NCI-H2081 (cell line): ENCODE data around the gene P2RY8.
"Not testable (repeated sequence)": the region's sequence is repeated elsewhere in the genome, so short reads cannot be mapped to it uniquely, and the experiment has no call there.

Source experiments
- DNase-seq, 2 experiments: peaks; one replicate each; lab custom pipeline; 2025; lab: John Stamatoyannopoulos, UW

P2RY8 gene

DNA sequence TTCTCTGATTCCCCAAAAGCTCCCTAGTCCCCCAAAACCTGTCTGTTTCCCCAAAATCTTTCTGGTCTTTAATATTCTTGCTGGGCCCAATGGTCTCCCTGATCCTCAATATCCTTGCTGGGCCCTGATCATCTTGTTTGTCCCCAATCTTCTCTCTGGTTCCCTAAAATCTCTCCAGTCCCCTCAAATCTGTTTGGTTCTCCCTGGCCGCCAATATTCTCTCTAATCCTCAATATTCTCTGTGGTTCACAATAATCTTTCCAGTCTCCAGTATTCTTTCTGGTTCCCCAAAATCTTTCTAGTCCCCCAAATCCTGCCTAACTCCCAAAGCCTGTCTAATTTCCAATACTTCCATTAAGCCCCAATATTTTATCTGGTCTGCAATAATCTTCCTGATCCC lies 18.5 kb downstream of the P2RY8 start:
- no peak for DNase-seq

DNA sequence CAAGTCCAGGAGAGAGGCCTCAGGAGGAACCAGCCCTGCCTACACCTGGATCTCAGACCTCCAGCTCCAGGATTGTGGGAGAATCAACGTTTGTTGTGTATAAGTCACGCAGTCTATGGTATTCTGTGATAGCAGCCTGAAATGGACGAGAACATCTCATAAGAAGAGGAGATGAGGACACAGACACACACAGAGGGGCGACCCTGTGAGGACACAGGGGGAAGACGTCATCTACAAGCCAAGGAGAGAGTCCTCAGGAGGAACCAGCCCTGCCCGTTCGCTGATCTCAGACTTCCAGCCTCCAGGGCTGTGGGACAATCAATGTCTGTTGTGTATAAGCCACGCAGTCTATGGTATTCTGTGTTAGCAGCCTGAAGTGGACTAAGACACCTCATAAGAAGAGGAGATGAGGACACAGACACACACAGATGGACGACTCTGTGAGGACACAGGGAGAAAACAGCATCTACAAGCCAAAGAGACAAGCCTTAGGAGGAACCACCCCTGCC lies 20.3 kb downstream of the P2RY8 start:
- no peak for DNase-seq

DNA sequence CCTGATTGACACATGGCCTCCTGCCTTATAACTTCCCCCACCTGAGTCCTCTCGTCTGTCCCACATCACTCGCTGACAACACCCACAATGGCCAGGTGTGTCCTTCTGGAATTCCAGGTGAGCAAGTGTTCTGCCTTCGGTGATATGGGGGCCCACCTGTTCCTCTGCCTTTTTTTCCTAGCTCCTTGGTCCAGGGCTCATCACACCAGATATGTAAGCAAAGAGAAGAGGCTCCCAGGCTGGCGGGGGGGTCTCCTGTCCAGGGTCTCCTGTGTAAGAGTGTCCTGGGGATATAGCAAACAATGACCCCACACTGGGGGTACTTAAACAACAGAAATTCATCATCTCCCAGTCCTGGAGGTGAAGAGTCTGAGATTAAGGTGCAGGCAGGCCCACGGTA lies 25.2 kb downstream of the P2RY8 start:
- no peak for DNase-seq

DNA sequence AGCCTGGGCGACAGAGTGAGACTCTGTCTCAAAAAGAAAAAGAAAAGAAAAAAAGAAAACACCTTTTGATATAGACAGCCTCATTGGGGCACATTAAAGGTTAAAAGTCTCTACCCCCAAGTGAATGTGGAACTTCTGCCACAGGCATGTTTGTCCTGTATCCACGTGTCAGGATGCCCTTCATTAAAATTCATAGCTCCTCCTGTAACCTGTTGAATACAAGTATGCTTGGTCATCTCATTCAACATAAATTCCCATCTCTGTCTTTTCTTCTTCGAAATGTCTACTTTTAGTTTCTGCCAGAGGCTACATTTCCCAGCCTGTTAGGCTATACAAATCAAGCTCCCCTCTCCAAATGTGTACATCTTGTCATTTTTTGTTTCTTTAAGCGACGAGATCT lies 25.8 kb downstream of the P2RY8 start:
- DNase-seq = no peak

DNA sequence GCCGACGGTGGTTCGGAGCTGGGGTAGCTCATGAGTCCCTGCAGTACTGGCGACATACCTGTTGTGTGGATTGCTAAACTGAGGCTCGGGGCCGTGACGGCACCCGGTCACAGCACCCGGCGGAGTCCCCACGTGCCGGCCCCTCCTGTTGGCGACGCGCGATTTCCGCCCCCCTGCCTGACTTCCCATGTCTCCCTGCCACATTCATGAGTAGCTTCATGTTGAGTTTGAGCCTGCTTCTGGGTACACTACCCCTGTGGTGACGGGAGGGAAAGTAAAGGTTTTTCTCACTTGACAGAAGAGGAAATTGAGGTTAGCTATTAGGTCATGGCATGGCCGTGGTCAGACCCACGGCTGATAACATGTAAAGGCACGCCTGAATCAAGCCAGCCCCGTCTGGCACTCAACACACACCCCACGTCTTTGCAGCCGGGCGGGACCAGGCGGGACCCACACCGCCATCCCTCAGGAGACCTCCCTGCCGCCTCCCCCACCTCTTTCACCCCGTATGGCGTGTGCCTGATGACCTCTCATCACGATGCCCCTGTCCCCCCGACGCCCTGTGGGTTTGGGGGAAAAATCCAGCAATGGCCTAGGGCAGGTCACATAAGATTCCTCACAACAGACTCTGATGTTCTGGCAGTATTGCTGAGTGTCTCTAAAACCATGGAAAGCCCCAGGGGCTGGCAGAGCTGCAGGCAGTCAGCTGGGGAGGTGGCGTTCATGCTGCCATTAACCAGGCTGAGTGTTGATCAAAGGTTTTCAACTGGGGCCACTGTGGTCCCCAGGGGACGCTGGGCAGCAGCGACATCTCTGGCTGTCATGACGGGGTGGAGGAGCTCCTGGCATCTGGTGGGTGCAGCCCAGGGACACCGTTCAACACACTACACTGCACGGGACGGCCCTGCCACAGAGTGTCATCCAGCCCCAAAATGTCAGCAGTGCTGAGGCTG lies 29.2 kb downstream of the P2RY8 start:
- no peak for DNase-seq

DNA sequence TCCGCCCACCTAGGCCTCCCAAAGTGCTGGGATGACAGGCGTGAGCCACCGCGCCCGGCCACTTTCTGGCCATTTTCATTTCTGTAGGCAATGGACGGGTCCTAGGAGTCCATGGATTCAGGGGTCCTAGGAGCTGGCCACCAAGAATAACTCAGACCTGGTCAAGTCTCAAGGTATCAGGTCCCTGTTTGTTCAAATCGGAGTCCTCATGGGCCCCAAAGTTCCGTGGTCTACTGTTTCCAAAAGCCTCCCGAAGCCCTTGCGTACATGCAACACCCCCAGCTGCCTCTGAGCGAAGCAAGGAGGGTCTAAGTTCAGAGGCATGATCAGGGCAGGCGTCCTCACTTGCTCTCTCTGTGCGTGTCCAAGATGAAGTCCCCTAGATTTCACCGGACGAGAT lies 30.1 kb downstream of the P2RY8 start:
- DNase-seq = no peak

DNA sequence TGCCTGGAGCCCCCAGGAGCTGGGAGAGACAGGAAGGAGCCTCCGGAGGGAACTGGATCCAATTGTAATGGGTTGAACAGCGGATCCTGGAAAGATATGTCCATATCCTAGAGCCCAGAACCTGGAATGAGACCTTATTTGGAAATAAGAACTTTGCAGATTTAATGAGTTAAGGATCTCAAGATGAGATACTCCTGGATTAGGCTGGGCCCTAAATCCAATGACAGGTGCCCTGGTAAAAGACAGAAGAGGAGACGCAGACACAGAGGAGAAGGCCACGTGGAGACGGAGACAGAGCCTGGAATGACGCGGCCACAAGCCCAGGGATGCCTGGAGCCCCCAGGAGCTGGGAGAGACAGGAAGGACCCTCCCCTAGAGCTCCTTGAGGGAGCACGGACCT lies 34.1 kb downstream of the P2RY8 start:
- no peak for DNase-seq

DNA sequence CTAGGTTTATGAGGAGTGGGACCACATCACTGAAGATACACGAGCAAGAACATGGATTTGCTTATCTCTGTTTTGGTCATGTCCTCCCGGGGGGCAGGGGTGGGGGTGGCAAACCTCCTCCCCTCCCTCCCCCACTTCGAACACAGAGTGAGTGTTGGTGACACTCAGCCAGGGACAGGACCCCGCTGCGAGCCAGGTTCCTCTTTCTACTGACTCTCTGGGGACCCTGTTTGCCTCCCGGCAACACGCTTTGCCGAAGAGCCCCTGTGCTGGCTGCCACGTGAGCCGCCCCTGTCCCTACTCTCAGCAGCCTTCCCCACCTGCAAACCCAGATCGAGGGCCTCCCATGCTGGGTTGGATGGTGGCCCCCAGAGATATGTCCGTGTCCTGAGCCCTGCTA lies 34.7 kb downstream of the P2RY8 start:
- no peak for DNase-seq

DNA sequence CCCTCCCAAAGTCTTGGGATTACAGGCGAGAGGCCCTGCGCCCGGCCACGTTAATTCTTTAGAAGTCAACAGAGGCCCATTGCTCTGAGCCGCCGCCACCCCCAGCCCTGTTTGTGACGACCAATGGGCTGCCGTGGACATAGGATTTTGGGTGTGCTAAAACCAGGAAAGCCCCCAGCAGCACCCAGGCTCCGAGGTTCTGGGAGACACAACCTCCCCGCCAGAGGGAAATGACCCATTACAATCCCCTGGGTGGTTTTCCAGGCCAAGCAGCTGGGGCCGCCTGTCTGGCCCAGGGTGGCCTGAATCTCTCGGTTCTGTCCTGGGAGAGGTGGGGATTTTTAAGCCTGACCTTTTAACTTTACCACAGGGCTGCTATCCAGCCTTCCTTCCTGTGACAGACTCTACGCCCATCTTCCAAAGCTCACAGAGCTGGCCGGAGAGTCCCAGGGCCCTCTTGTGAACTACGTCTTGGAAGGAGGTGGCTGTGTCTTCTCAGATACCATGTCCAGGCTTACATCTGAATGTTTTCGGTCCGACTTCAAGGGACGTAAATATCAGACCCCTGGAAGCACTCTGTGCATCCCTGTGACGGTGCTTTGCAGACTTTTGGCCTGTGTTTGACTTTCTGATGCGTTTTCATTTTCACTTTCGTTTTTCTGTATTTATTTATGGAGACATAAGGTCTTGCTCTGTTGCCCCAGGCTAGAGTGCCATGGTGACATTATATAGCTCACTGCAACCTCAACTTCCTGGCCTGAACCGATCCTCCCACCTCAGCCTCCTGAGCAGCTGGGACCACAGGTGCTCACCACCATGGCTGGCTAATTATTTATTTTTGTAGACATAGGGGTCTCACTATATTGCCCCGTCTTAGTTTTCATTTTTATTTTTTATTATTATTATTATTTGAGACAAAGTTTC lies 36.0 kb downstream of the P2RY8 start:
- no peak for DNase-seq

DNA sequence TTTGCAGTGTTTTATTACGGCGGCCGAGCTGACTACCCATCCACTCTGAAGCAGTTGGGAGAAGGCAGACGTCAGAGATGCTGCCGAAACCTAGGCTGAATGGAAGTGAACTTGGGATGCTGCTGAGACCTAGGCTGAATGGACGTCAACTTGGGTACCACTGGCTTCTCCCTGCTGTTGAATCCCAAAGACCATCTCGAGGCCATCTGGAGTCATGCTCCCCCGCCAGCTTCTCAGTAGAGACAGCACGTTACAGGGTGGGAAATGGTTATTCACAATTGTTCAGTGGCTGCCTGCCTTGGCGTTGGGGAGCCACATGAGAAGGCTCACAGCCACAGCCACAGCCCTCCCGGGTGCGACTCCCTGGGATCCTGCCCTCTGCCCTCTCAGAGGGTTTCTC lies 40.9 kb downstream of the P2RY8 start:
- no peak for DNase-seq

DNA sequence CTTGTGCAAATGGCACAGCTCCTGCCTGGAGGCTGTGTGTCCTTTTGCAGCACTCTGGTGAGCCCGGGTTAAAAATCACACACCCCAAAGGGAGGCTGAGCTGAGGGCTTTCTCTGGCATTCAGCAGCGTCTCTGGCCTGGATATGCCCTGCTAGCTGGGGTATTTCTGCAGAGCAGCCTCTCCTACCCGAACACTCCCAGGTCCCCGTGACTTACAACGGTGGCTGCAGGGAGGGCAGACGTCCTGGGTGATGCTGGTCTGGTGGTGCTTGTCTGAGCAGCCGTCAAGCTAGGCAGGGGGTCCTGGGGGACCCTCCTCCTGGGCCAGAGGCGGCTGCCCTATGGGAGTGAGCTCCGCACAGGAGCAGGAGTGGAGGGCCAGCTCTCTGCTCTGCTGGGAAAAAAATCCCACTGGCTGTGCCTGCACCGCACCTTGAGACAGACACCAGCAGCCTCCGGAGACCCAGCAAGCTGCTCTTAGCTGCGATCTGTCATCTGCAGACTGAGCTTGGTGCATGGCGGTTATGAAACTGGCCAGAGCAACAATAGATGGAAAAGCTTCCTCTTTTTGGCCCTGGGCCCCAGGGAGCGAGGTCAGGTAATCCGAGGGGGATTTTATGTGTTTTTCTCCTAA lies 43.0 kb downstream of the P2RY8 start:
- no peak for DNase-seq

DNA sequence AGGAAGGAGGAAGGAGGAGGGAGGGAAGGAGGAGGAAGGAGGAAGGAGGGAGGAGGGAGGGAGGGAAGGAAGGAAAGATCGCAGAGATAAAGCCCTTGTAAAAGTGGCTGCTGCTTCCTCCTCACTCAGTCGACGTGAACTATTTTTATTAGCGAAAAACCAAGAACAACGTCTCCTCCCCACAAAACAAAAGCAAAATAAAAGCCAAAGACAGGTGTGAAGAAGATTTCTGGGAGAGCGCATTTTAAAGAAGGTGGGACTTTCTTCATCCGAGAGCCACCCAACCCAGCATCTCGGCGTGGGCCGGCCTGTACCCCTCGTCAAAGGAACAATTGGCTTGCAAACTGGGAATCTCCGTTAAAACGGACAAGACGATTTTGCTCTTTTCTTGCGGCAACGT lies 43.6 kb downstream of the P2RY8 start:
- DNase-seq = no peak

DNA sequence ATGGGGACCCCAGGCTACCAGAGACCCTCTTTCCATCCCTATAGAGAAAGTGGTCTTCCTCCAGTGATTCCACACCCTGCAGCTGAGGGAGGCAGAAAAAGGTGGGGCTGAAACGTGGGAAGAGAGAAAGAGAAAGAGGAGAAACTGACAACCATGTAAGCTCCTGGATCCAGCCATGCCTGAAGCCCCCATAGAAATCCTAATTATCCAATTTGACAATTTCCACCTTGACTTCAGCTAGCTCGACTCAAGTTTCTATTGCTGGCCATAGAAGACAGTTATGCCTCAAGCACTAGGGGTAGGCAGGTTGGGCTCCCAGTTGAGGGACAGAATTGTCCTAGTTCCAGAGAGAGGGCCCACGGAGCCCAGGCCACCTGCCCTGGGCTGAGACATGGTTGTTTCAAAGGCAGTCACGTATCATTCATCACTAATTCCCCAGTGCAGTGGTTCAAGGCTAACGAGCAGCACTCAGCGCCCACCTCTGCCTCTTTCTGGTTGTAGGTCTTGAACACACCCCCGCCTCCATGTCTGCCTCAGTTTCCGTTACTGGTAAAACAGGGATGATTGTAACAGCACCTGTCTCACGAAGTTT lies 44.5 kb downstream of the P2RY8 start:
- DNase-seq = no peak

DNA sequence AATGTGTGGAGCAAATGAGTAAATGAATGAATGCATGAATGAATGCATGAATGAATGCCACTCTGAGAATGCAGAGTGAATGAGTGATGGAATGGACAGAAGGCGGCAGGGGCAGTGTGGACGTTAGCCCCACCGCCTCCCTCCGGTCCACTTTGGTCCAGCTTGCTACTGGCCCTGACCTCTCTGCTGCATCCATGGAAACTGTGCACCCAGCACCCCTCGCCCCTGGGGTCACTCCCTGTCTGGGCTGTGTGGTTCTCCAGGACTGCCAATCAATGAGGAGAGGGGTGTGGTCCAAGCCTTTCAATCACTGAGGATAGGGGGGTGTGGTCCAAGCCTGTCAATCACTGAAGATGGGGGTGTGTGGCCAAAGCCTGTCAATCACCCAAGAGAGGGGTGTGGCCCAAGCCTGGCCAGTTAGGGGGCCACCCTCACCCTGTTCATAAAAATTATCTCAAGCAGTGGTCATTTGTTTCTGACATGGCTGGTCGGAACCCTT lies 45.1 kb downstream of the P2RY8 start:
- DNase-seq = no peak

DNA sequence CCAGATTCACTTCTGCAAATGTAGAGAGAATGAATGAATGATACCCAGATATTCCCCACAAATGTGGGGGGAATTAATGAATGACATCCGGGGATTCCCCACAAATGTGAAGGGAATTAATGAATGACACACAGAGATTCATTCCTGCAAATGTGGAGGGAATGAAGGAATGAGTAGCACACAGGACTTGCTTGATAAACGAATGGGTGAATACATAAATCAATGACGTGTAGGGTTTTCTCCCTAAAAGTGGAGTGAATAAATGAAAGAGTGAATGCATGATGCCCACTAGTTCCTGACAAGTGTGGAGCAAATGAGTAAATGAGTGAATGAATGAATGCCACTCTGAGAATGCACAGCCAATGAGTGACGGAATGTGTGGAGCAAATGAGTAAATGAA lies 45.7 kb downstream of the P2RY8 start:
- not testable (repeated sequence) for DNase-seq

DNA sequence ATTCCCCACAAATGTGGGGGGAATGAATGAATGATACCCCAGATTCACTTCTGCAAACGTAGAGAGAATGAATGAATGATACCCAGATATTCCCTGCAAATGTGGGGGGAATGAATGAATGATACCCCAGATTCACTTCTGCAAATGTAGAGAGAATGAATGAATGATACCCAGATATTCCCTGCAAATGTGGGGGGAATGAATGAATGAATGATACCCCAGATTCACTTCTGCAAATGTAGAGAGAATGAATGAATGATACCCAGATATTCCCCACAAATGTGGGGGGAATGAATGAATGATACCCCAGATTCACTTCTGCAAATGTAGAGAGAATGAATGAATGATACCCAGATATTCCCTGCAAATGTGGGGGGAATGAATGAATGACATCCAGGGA lies 46.3 kb downstream of the P2RY8 start:
- DNase-seq = not testable (repeated sequence)

DNA sequence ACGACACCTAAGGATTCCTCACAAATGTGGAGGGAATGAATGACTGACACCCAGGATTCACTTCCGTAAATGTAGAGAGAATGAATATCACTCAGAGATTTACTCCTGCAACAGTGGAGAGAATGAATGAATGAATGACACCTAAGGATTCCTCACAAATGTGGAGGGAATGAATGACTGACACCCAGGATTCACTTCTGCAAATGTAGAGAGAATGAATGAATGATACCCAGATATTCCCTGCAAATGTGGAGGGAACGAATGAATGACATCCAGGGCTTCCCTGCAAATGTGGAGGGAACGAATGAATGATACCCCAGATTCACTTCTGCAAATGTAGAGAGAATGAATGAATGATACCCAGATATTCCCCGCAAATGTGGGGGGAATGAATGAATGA lies 47.6 kb downstream of the P2RY8 start:
- not testable (repeated sequence) for DNase-seq

DNA sequence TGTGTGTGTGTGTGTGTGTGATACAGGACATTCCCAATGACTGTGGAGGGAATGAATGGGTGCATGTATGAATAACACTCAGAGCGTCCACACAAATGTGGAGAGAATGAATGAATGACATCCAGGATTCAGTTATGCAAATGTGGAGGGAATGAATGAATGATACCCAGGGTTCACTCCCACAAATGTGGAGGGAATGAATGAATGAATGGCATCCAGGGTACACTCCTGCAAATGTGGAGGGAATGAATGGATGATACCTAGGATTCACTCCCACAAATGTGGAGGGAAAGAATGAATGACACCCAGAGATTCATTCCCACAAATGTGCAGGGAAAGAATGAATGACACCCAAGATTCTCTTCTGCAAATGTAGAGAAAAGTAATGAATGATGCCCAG lies 48.2 kb downstream of the P2RY8 start:
- no peak for DNase-seq

DNA sequence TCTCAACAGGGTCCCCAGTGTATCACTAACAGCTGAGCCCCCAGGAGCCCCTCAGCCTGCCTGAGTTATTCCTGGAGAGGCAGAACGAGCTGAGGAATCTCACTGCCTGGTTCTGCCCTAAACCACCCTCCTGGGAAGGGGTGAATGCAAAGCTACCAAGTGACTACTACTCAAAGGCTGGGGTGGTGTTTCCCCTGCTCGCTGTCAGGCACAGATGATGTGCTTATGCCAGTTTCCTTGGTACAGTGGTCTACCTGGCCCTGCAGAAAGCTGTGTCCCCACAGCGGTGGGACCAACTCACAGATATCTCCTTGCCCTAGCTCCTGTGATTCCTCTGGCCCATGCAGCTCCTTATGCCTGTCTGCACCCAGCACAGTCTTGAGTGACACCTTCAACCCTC lies 48.8 kb downstream of the P2RY8 start:
- DNase-seq = no peak

DNA sequence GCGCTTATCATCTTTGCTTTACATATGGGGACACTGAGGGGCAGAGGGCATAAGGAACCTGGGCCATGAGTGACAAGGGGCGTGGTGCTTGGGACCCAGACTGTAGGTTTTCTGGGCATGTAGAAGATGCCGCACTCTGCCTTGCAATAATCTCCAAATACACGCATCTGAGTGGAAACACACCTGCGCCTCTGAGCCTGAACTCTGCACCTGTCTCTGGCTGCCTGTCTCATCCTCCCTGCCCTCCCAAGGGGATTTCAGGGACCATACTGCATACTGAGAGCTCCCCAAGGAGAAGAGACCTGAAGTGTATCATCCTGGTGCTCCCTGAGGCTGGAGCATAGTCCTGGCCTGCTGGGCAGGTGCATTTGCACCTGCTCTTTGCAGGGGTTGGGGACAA lies 49.6 kb downstream of the P2RY8 start:
- DNase-seq = no peak

DNA sequence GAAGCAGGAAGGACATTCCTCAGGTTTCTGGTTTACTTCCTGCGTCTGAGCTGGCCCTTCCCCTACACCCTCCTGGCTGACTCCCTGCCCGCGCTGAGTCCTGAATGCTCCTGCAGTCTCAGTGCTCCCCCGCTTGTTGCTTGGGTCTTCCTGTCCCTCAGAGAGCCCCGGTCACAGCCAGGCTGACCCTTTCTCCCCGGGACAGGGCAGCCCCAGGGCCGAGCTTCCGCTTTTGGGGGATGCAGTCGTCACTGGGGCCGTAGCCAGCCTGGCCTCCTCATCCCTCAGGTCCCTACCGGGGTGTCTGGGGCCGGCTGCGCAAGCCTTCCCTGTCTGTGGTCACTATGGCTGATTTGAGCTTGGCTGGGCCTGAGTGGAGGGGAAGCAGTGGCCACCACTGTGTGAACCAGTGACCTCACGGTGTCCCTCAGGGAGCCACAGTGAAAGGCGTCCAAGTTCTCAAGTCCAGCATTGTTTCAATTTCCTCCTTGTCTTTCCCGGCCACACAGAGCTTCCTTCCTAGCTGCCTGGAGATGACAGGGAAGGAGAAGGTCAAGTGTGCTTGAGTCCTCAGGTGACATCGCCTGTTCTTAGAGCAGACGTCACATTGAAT lies 50.1 kb downstream of the P2RY8 start:
- no peak for DNase-seq
